HepG2 (cell line): ENCODE measurements around the gene ANKS3. TPM values are rescaled to one million over a fixed set of nuclear protein-coding genes. Genes with fewer than 3 reads are reported as not detected.
A peak's percentile ranks its signal among the peaks of the same experiment; 100 is the strongest.

Experiments
- CEBPB ChIP-seq: IDR thresholded peaks from 2 replicates; pipeline ENCODE4 v1.6.1; 2011; ENCODE audit warnings: low read depth, low read length, improper control_type of control experiment, borderline replicate concordance
- ELF4 ChIP-seq: sonication (generic); formaldehyde crosslinking; IDR thresholded peaks from 2 replicates; pipeline ENCODE4 v1.5.0; 2020; ENCODE audit warnings: missing genetic modification reagents, mild to moderate bottlenecking, moderate library complexity, borderline replicate concordance
- GABPB1 ChIP-seq: IDR thresholded peaks from 2 replicates; pipeline ENCODE4 v1.6.1; 2016; ENCODE audit warnings: mild to moderate bottlenecking, missing genetic modification reagents, moderate library complexity, missing compliant biosample characterization
- KMT2A ChIP-seq: sonication (generic); formaldehyde crosslinking; IDR thresholded peaks from 2 replicates; pipeline ENCODE4 v1.4.0; 2020; ENCODE audit warnings: missing genetic modification reagents
- PAF1 ChIP-seq: IDR thresholded peaks from 2 replicates; pipeline ENCODE4 v1.6.1; 2016; ENCODE audit warnings: missing genetic modification reagents, missing compliant biosample characterization
- POLR2G ChIP-seq: fragments of 200-400 bp; formaldehyde crosslinking; IDR thresholded peaks from 2 replicates; pipeline ENCODE4 v1.6.1; 2018; ENCODE audit warnings: mild to moderate bottlenecking, low read depth, low read length, moderate library complexity
- SRSF1 ChIP-seq: fragments of 200-400 bp; formaldehyde crosslinking; optimal IDR thresholded peaks from 2 replicates; pipeline ENCODE3; 2017; ENCODE audit warnings: mild to moderate bottlenecking, low read depth, low read length, moderate library complexity
- SSRP1 ChIP-seq: IDR thresholded peaks from 2 replicates; pipeline ENCODE4 v1.6.1; 2016; ENCODE audit warnings: control low read depth
- UBTF ChIP-seq: sonication (generic); formaldehyde crosslinking; IDR thresholded peaks from 2 replicates; pipeline ENCODE4 v1.4.0; 2020; ENCODE audit warnings: mild to moderate bottlenecking, missing genetic modification reagents
- ZNF235 ChIP-seq: sonication (generic); formaldehyde crosslinking; IDR thresholded peaks from 2 replicates; pipeline ENCODE4 v1.8.1; 2023; ENCODE audit warnings: mild to moderate bottlenecking, missing genetic modification reagents, borderline replicate concordance
- ZNF567 ChIP-seq: sonication (generic); formaldehyde crosslinking; IDR thresholded peaks from 2 replicates; pipeline ENCODE4 v1.8.1; 2023; ENCODE audit warnings: mild to moderate bottlenecking, missing genetic modification reagents, borderline replicate concordance
- ZNF589 ChIP-seq: sonication (generic); formaldehyde crosslinking; conservative IDR thresholded peaks from 2 replicates; pipeline ENCODE4 v1.8.0; 2022; ENCODE audit warnings: mild to moderate bottlenecking, moderate library complexity, missing genetic modification reagents
- ZNF616 ChIP-seq: sonication (generic); formaldehyde crosslinking; IDR thresholded peaks from 2 replicates; pipeline ENCODE4 v1.5.0; 2020; ENCODE audit warnings: low read depth, mild to moderate bottlenecking, missing genetic modification reagents
- ZNF788 ChIP-seq: sonication (generic); formaldehyde crosslinking; IDR thresholded peaks from 2 replicates; pipeline ENCODE4 v1.5.0; 2020; ENCODE audit warnings: mild to moderate bottlenecking, missing genetic modification reagents, borderline replicate concordance
- polyA plus RNA-seq, 8 experiments: library from polyadenylated mRNA; depleted of rRNA in 3 of 8; stranded (reverse) in 7 of 8; unstranded in 1 of 8; fragments of >200 nt; fragmentation: Illumina TruSeq in 4 of 8; extraction: Trizol in 4 of 8; gene quantifications; 2 replicates each; pipeline versions ENCODE4 v1.2.1 to v1.2.3, GENCODE V29; 2011 to 2016; ENCODE audit warnings: low read depth in 4 of 8, missing spikeins in 1 of 8, mixed read lengths in 1 of 8; ENCODE audit not compliant: insufficient read depth in 1 of 8
- total RNA-seq, 5 experiments: library from RNA; depleted of rRNA; stranded (reverse); fragments of >200 nt; fragmentation: Illumina TruSeq; extraction: Trizol; gene quantifications; 2 replicates each; pipeline ENCODE4 v1.2.3, GENCODE V29; 2016; ENCODE audit warnings: low read depth in 1 of 5
- TF ChIP-seq, protein P1 (sequence below): sonication (generic); formaldehyde crosslinking; IDR thresholded peaks from 2 replicates; pipeline ENCODE4 v1.4.0; 2020; ENCODE audit warnings: missing genetic modification reagents, borderline replicate concordance
- TF ChIP-seq, protein P2 (sequence below): sonication (generic); formaldehyde crosslinking; IDR thresholded peaks from 2 replicates; pipeline ENCODE4 v1.8.0; 2022; ENCODE audit warnings: missing genetic modification reagents, mild to moderate bottlenecking, moderate library complexity, borderline replicate concordance
- TF ChIP-seq, protein P3 (sequence below): sonication (generic); formaldehyde crosslinking; IDR thresholded peaks from 2 replicates; pipeline ENCODE4 v1.4.0; 2020; ENCODE audit warnings: missing genetic modification reagents

ANKS3 gene
- total and polyA plus RNA-seq, 2 of the 13 experiments (the other 11 are each of a cell fraction or from before 2014, with no cell fraction given), result 11.4 to 15.9 TPM

DNA sequence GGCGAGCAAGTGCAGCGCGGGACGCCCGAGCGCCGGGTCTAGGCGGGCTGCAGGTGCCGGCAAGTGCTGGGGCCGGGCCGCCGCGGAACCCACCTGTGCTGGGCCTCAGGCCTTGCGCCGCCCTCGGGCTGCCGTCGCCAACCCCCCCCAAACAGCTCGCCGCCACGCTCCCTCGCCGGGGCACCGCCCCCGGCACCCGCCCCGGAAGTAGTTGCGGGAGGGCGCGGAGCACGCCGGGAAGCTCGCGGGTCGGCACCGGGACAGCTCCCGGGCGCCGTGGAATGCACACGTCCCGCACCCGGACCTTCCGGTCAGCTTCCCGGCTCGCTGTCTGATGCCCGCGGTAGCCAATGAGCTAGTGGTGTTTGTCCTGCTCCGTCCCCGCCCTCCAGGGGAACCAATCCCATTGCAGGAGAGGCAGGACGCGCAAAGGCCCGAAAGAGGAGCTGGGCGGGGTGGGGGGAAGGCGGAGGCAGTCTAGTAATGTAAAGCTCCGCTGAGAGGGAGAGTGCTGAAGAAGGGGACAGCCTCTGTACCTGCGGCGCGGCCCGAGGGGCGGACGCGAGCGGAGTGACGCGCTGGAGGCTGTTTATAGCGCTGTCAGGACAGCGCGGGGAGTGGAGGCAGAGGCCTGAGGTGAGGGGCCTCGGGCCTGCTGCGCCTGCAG, at the start of gene ANKS3, which contains the start of gene DNAAF8 (continued):
- TF ChIP-seq ZNF788 (peak; percentile 37; the same call in 1 of the 2 replicates), GABPB1 (CRISPR knock-in tag) (peak; percentile 97), CEBPB (no peak), PAF1 (CRISPR knock-in tag) (no peak), KMT2A (CRISPR knock-in tag) (peak; percentile 81), ZNF235 (CRISPR knock-in tag) (peak; percentile 83; the same call in 1 of the 2 replicates), UBTF (CRISPR knock-in tag) (peak; percentile 72; the same call in 1 of the 2 replicates), SSRP1 (no peak), ZNF616 (CRISPR knock-in tag) (peak; percentile 62; the same call in 1 of the 2 replicates), ZNF567 (no peak), POLR2G (peak; percentile 71), ELF4 (no peak), ZNF589 (CRISPR knock-in tag) (peak; percentile 17; the same call in 1 of the 2 replicates), SRSF1 (peak; percentile 34)
- TF ChIP-seq, protein P1, sequence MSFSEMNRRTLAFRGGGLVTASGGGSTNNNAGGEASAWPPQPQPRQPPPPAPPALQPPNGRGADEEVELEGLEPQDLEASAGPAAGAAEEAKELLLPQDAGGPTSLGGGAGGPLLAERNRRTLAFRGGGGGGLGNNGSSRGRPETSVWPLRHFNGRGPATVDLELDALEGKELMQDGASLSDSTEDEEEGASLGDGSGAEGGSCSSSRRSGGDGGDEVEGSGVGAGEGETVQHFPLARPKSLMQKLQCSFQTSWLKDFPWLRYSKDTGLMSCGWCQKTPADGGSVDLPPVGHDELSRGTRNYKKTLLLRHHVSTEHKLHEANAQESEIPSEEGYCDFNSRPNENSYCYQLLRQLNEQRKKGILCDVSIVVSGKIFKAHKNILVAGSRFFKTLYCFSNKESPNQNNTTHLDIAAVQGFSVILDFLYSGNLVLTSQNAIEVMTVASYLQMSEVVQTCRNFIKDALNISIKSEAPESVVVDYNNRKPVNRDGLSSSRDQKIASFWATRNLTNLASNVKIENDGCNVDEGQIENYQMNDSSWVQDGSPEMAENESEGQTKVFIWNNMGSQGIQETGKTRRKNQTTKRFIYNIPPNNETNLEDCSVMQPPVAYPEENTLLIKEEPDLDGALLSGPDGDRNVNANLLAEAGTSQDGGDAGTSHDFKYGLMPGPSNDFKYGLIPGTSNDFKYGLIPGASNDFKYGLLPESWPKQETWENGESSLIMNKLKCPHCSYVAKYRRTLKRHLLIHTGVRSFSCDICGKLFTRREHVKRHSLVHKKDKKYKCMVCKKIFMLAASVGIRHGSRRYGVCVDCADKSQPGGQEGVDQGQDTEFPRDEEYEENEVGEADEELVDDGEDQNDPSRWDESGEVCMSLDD (CRISPR knock-in tag), result peak; percentile 69; the same call in 1 of the 2 replicates
- TF ChIP-seq, protein P2, sequence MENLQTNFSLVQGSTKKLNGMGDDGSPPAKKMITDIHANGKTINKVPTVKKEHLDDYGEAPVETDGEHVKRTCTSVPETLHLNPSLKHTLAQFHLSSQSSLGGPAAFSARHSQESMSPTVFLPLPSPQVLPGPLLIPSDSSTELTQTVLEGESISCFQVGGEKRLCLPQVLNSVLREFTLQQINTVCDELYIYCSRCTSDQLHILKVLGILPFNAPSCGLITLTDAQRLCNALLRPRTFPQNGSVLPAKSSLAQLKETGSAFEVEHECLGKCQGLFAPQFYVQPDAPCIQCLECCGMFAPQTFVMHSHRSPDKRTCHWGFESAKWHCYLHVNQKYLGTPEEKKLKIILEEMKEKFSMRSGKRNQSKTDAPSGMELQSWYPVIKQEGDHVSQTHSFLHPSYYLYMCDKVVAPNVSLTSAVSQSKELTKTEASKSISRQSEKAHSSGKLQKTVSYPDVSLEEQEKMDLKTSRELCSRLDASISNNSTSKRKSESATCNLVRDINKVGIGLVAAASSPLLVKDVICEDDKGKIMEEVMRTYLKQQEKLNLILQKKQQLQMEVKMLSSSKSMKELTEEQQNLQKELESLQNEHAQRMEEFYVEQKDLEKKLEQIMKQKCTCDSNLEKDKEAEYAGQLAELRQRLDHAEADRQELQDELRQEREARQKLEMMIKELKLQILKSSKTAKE (CRISPR knock-in tag), result no peak; the same call in 1 of the 2 replicates
- TF ChIP-seq, protein P3, sequence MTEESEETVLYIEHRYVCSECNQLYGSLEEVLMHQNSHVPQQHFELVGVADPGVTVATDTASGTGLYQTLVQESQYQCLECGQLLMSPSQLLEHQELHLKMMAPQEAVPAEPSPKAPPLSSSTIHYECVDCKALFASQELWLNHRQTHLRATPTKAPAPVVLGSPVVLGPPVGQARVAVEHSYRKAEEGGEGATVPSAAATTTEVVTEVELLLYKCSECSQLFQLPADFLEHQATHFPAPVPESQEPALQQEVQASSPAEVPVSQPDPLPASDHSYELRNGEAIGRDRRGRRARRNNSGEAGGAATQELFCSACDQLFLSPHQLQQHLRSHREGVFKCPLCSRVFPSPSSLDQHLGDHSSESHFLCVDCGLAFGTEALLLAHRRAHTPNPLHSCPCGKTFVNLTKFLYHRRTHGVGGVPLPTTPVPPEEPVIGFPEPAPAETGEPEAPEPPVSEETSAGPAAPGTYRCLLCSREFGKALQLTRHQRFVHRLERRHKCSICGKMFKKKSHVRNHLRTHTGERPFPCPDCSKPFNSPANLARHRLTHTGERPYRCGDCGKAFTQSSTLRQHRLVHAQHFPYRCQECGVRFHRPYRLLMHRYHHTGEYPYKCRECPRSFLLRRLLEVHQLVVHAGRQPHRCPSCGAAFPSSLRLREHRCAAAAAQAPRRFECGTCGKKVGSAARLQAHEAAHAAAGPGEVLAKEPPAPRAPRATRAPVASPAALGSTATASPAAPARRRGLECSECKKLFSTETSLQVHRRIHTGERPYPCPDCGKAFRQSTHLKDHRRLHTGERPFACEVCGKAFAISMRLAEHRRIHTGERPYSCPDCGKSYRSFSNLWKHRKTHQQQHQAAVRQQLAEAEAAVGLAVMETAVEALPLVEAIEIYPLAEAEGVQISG (CRISPR knock-in tag), result peak; percentile 89
